ENCODE measurements around the gene IGSF8.

IGSF8 gene

DNA sequence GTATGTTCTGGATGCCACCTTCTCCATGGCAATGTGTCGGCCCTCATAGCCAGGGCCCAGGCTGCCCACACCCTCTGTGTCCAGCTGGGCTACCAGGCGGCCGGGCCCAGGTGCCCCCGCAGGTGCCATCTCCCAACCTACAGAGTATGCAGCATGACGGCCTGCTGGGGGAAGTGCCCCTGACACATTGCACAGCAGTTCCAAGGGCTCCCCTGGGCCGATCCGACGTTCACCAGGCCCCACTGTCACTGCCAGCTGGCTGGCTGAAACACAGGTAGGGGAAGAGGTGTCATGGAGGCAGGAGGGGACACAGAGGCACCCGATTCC is 5.4 kb downstream of the IGSF8 start:
- no peaks in the 10 kb centered on the region for H3K4me1 ChIP-seq
- no peaks in the 10 kb centered on the region for H3K27me3 ChIP-seq
- DNase-seq: no peak
- no peaks in the 10 kb centered on the region for H3K9me3 ChIP-seq
- H3K4me3 ChIP-seq (ENCODE audit: low read depth, low read length): no peak overlapping the region
- no peak for TF ChIP-seq CTCF (IDR thresholded peaks at IDR 0.05; ENCODE audit: low read depth, low read length)
- no peaks in the 10 kb centered on the region for H3K36me3 ChIP-seq

- no peak for DNase-seq
- no peaks in the 10 kb centered on the region for H3K9me3 ChIP-seq
- H3K36me3 ChIP-seq: no peaks in the 10 kb centered on the region
- no peak overlapping the region for H3K4me3 ChIP-seq (ENCODE audit: low read depth, low read length)
- no peaks in the 10 kb centered on the region for H3K27me3 ChIP-seq
- no peak for TF ChIP-seq CTCF (IDR thresholded peaks at IDR 0.05; ENCODE audit: low read depth, low read length)
- H3K4me1 ChIP-seq: no peaks in the 10 kb centered on the region
These were observed 5.9 kb downstream of the IGSF8 start for GRCh38 chr1:160092366-160093068.

DNA sequence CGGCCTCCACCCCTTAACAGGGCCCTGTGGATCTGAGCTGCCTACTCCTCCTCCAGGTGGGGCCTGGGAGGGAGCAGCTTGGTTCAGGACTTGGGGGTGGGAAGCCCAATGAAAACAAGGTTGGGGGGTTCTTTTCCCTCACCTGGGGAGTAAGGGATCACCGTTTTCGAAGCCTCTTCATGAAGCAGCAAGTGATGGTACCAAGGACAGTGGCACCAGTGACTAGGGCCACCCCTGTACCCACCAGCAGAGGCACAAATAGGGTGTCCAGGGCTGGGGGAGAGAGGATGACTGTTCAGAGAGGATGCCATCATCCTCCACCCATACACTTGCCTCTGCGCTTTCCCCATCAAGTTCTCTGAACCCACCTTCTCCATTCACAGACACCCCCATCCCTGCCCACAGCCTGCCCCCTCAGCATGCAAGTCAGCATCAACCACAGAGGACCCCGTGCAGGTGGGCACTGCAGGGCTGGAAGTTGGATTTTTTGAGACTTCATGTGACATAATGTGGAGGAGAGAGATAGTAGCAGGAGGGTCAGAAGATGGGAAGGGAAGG is 6.7 kb downstream of the IGSF8 start:
- TF ChIP-seq CTCF (IDR thresholded peaks at IDR 0.05; ENCODE audit: low read depth, low read length): no peak
- DNase-seq: no peak
- no peaks in the 10 kb centered on the region for H3K9me3 ChIP-seq
- no peak overlapping the region for H3K4me3 ChIP-seq (ENCODE audit: low read depth, low read length)
- H3K36me3 ChIP-seq: no peaks in the 10 kb centered on the region
- H3K27me3 ChIP-seq: no peaks in the 10 kb centered on the region
- no peaks in the 10 kb centered on the region for H3K4me1 ChIP-seq

- no peak overlapping the region for H3K4me3 ChIP-seq (ENCODE audit: low read depth, low read length)
- no peaks in the 10 kb centered on the region for H3K27me3 ChIP-seq
- H3K9me3 ChIP-seq: no peaks in the 10 kb centered on the region
- H3K36me3 ChIP-seq: no peaks in the 10 kb centered on the region
- no peak for TF ChIP-seq CTCF (IDR thresholded peaks at IDR 0.05; ENCODE audit: low read depth, low read length)
- no peak for DNase-seq
- no peaks in the 10 kb centered on the region for H3K4me1 ChIP-seq
These were observed 7.7 kb downstream of the IGSF8 start for GRCh38 chr1:160090760-160091159.

DNA sequence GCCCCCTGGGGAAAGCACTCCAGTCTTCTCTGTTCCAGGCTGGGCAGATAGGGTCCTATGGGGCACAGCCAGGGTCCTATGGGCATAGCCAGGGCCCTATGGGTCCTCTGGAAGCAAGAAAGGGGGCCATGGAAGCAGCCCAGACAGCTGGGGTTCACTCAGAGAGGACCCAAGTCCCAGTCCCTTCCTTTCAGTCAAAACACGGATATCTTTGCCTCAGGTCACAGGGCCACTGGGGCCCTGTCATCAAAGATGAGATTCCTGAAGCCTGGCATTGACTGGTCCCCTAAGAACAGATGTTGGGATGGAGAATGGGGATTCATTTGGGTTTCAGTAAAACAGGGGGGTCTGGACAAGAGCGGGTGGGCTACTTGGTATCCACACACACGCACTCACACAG is 8.5 kb downstream of the IGSF8 start:
- DNase-seq: no peak
- Histone ChIP-seq H3K36me3 (no peaks in the 10 kb centered on the region), H3K27me3 (no peaks in the 10 kb centered on the region), H3K4me3 (ENCODE audit: low read depth, low read length) (no peak overlapping the region), H3K4me1 (no peaks in the 10 kb centered on the region), H3K9me3 (no peaks in the 10 kb centered on the region)
- no peak for TF ChIP-seq CTCF (IDR thresholded peaks at IDR 0.05; ENCODE audit: low read depth, low read length)

DNA sequence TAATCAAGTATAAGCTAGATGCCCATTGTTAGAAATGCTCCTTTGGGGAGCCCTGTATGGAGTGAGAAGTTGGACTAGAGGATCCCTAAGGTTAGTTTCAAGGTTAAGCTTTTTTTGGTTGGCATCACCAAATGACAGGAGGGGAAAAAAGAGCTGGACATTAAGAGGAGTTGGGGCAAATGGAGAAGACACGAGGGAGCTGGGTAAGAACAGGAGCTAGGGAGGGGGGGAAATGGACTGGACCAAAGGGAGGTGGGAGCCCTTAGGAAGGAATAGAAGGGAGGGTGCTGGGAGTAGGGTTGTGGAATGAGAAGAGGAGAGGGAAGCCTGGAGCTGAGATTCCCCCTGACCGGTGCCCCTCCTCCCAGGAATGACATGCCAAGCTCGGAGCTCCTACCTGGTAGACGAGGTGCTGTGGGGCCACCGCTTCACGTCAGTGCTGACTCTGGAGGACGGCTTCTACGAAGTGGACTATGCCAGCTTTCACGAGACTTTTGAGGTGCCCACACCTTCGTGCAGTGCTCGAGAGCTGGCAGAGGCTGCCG is 11.2 kb downstream of the IGSF8 start:
- no peak for DNase-seq
- Histone ChIP-seq H3K4me3 (ENCODE audit: low read depth, low read length) (no peak overlapping the region), H3K27me3 (peaks cover 24% of the 10 kb centered on the region), H3K9me3 (no peaks in the 10 kb centered on the region), H3K36me3 (no peaks in the 10 kb centered on the region), H3K4me1 (no peaks in the 10 kb centered on the region)
- no peak for TF ChIP-seq CTCF (IDR thresholded peaks at IDR 0.05; ENCODE audit: low read depth, low read length)

All from BE2C (cell line).